ENCODE results near the gene ZNF385C.

DNA sequence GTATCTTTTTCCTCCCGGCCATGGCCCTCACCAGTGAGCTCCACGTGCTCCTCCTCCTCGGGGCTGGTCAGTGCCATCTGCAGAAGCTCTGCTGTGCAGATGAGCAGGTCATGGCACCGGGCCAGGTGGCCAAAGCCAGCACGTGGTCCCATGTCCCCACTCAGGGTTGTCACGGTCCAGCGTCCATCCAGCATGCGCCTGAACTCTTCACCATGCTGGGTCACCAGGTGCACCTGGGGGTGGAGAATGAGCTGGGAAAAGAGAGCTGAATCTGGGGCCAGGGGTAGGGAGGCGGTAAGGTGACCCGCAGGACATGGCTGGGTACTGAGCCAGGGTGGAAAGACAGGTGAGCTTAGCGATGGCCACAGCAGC is 13.0 kb upstream of the ZNF385C start:
- TF ChIP-seq EP300 (IDR thresholded peaks at IDR 0.05) = no peak
- TF ChIP-seq, protein P1, sequence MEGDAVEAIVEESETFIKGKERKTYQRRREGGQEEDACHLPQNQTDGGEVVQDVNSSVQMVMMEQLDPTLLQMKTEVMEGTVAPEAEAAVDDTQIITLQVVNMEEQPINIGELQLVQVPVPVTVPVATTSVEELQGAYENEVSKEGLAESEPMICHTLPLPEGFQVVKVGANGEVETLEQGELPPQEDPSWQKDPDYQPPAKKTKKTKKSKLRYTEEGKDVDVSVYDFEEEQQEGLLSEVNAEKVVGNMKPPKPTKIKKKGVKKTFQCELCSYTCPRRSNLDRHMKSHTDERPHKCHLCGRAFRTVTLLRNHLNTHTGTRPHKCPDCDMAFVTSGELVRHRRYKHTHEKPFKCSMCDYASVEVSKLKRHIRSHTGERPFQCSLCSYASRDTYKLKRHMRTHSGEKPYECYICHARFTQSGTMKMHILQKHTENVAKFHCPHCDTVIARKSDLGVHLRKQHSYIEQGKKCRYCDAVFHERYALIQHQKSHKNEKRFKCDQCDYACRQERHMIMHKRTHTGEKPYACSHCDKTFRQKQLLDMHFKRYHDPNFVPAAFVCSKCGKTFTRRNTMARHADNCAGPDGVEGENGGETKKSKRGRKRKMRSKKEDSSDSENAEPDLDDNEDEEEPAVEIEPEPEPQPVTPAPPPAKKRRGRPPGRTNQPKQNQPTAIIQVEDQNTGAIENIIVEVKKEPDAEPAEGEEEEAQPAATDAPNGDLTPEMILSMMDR (IDR thresholded peaks at IDR 0.05) = no peak
